ENCODE data around the gene ANKRD66.

DNA sequence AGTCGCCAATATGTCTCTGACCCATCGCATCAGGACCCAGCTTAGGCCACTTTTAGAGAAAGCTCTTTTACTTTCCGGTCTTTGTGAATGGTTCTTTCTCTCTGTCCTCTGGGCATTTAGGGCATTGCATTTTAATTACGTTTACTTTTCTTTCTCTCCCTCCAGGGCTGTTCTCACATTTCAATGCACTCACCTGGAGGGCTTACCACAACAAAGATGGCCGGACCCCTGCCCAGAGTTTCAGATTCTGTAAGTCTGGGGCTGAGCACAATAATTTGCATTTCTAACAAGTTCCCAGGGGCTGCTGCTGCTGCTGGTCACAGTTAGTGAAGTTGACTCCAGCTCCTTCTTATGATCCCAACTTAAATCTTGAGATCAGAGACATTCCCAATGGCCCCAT, 3.0 kb downstream of the ANKRD66 start:
- TF ChIP-seq, protein P1, sequence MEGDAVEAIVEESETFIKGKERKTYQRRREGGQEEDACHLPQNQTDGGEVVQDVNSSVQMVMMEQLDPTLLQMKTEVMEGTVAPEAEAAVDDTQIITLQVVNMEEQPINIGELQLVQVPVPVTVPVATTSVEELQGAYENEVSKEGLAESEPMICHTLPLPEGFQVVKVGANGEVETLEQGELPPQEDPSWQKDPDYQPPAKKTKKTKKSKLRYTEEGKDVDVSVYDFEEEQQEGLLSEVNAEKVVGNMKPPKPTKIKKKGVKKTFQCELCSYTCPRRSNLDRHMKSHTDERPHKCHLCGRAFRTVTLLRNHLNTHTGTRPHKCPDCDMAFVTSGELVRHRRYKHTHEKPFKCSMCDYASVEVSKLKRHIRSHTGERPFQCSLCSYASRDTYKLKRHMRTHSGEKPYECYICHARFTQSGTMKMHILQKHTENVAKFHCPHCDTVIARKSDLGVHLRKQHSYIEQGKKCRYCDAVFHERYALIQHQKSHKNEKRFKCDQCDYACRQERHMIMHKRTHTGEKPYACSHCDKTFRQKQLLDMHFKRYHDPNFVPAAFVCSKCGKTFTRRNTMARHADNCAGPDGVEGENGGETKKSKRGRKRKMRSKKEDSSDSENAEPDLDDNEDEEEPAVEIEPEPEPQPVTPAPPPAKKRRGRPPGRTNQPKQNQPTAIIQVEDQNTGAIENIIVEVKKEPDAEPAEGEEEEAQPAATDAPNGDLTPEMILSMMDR (IDR thresholded peaks at IDR 0.05), result no peak
- no peak for TF ChIP-seq POLR2A (IDR thresholded peaks at IDR 0.05; ENCODE audit: low read depth)
